ENCODE measurements around the gene NDUFS1. TPM values are rescaled to one million over a fixed set of nuclear protein-coding genes. Genes with fewer than 3 reads are reported as not detected.

Gene NDUFS1
- total and polyA plus RNA-seq, 12 donors = 15.1 to 241 (median 175) TPM

GRCh38 chr2:206154197-206154596, 5.0 kb downstream of the NDUFS1 start:
- H3K27ac ChIP-seq = no peak overlapping the region
- TF ChIP-seq CTCF (IDR thresholded peaks at IDR 0.05) (peak in 3 of 6 experiments; percentile 10 to 21 (median 15)), POLR2A (IDR thresholded peaks at IDR 0.05) (no peak)
- peaks cover 5 to 30% of the 10 kb centered on the region in 2 donors for H3K4me1 ChIP-seq (replicated peaks in 1 of 2)
- no peak overlapping the region for H3K4me3 ChIP-seq
- peaks cover 0 to 25% of the 10 kb centered on the region in 2 donors for H3K36me3 ChIP-seq (replicated peaks in 1 of 2)
- DNase-seq = no peak
- WGBS, 4 donors = 85 to 88% (median 86%) methylated on average over 3 of the region's 3 CpGs
- intact Hi-C loops (cut with DNase I) = loop anchor here in 1 of 2 donors (10.0 kb wide), 1 partner anchor 129 kb away; no protein-coding TSS in a partner anchor
- H3K9me3 ChIP-seq (replicated peaks in 1 of 3) = no peaks in the 10 kb centered on the region
- no peaks in the 10 kb centered on the region for H3K27me3 ChIP-seq

GRCh38 chr2:206150631-206151030, 8.6 kb downstream of the NDUFS1 start:
- no peak overlapping the region for H3K4me3 ChIP-seq
- no peak for DNase-seq
- H3K27ac ChIP-seq = no peak overlapping the region
- TF ChIP-seq POLR2A (IDR thresholded peaks at IDR 0.05) (no peak), CTCF (IDR thresholded peaks at IDR 0.05) (no peak)
- H3K4me1 ChIP-seq (replicated peaks in 1 of 2) = peaks cover 0 to 14% of the 10 kb centered on the region in 2 donors
- no peaks in the 10 kb centered on the region for H3K27me3 ChIP-seq
- WGBS, 4 donors = 86 to 90% (median 88%) methylated on average over 4 of the region's 4 CpGs
- peaks cover 0 to 61% of the 10 kb centered on the region in 2 donors for H3K36me3 ChIP-seq (replicated peaks in 1 of 2)
- no peaks in the 10 kb centered on the region for H3K9me3 ChIP-seq (replicated peaks in 1 of 3)
- intact Hi-C loops (cut with DNase I) = loop anchor here in 1 of 2 donors (10.0 kb wide), 1 partner anchor 126 kb away; no protein-coding TSS in a partner anchor

- Histone ChIP-seq H3K27ac (no peak overlapping the region), H3K27me3 (no peaks in the 10 kb centered on the region), H3K36me3 (replicated peaks in 1 of 2) (peaks cover 0 to 65% of the 10 kb centered on the region in 2 donors), H3K4me3 (no peak overlapping the region), H3K4me1 (replicated peaks in 1 of 2) (peaks cover 0 to 14% of the 10 kb centered on the region in 2 donors), H3K9me3 (replicated peaks in 1 of 3) (no peaks in the 10 kb centered on the region)
- WGBS, 4 donors = 92 to 100% (median 99%) methylated on average over 1 of the region's 1 CpG
- DNase-seq = no peak
- TF ChIP-seq POLR2A (IDR thresholded peaks at IDR 0.05) = no peak
- no peak for TF ChIP-seq CTCF (IDR thresholded peaks at IDR 0.05)
- intact Hi-C loops (cut with DNase I) = loop anchor here in 1 of 2 donors (10.0 kb wide), 1 partner anchor 125 kb away; no protein-coding TSS in a partner anchor
These were observed 9.1 kb downstream of the NDUFS1 start for GRCh38 chr2:206150168-206150567.

- Histone ChIP-seq H3K4me1 (replicated peaks in 1 of 2) (peaks cover 0 to 12% of the 10 kb centered on the region in 2 donors), H3K27me3 (no peaks in the 10 kb centered on the region), H3K27ac (no peak overlapping the region), H3K4me3 (no peak overlapping the region), H3K9me3 (replicated peaks in 1 of 3) (no peaks in the 10 kb centered on the region), H3K36me3 (replicated peaks in 1 of 2) (peaks cover 0 to 74% of the 10 kb centered on the region in 2 donors)
- intact Hi-C loops (cut with DNase I) = loop anchor here in 1 of 2 donors (10.0 kb wide), 1 partner anchor 125 kb away; no protein-coding TSS in a partner anchor
- 79 to 91% (median 88%) methylated on average over 1 of the region's 1 CpG for WGBS, 4 donors
- no peak for DNase-seq
- TF ChIP-seq CTCF (IDR thresholded peaks at IDR 0.05) = no peak
- TF ChIP-seq POLR2A (IDR thresholded peaks at IDR 0.05) = no peak
These were observed 9.9 kb downstream of the NDUFS1 start for GRCh38 chr2:206149330-206149729.
